H1 (cell line): Measurements from ENCODE around the gene MMP13. TPM values are rescaled to one million over a fixed set of nuclear protein-coding genes. Genes with fewer than 3 reads are reported as not detected.

Experiments
- ATF3 ChIP-seq: IDR thresholded peaks from 2 replicates; pipeline ENCODE4 v1.6.1; 2011; ENCODE audit warnings: low read depth, mild to moderate bottlenecking, low read length; ENCODE audit not compliant: insufficient read depth
- BCL11A ChIP-seq, 2 experiments: IDR thresholded peaks; one replicate each; pipeline ENCODE4 v1.6.1; 2011; ENCODE audit warnings: low read depth in 2 of 2, low read length in 2 of 2, mild to moderate bottlenecking in 2 of 2
- CHD7 ChIP-seq: fragments of 300-600 bp; sonication (generic); IDR thresholded peaks from 2 replicates; pipeline ENCODE4 v1.7.1; 2012; ENCODE audit warnings: low read length, moderate library complexity, mild to moderate bottlenecking, inconsistent platforms; ENCODE audit not compliant: insufficient replicate concordance
- RAD21 ChIP-seq, 2 experiments: IDR thresholded peaks in 1 of 2; conservative IDR thresholded peaks in 1 of 2; 2 replicates each; pipeline ENCODE4 v1.6.1; 2011; ENCODE audit warnings: low read depth in 2 of 2, low read length in 2 of 2, improper control_type of control experiment in 1 of 2, inconsistent platforms in 1 of 2, mild to moderate bottlenecking in 1 of 2, moderate library complexity in 1 of 2
- polyA plus RNA-seq, 7 experiments: library from polyadenylated mRNA; depleted of rRNA in 3 of 7; stranded (reverse) in 5 of 7; unstranded in 2 of 7; fragments of >200 nt in 5 of 7; fragments of 200-250 nt in 2 of 7; gene quantifications; 1 replicate in 5 of 7; 2 replicates in 1 of 7; 4 replicates in 1 of 7; pipeline versions ENCODE4 v1.2.1 to v1.2.3, GENCODE V29; 2011 to 2013; ENCODE audit warnings: missing spikeins in 2 of 7, mixed read lengths in 2 of 7
- total RNA-seq: library from RNA; stranded (reverse); fragmentation: NEBNext Ultra II Directional; extraction: Animal tissue kit (Norgen Biotek cat#: 25700); gene quantifications from 2 replicates; pipeline ENCODE4 v1.2.1, GENCODE V29; 2021

MMP13 gene
- total and polyA plus RNA-seq, 2 of the 8 experiments (the other 6 are each of a cell fraction or from before 2014, with no cell fraction given), result not detected

- TF ChIP-seq CHD7 (no peak), RAD21 (IDR thresholded peaks at IDR 0.05 in 1 of 2, conservative IDR thresholded peaks at IDR 0.05 in 1 of 2; ENCODE audit: low read depth in 2 of 2, low read length in 2 of 2) (no peak), BCL11A (IDR thresholded peaks at IDR 0.05; ENCODE audit: low read depth in 2 of 2, low read length in 2 of 2) (no peak), ATF3 (no peak)
- TF ChIP-seq, all 59 proteins: peak for 0
Observed at GRCh38 chr11:102991776-102992175, 36.2 kb upstream of the MMP13 start (continued).
